Spleen (tissue), 7 donors: ENCODE results near the gene CCDC15.

ENCODE experiments used
- CTCF ChIP-seq, 11 experiments: fragments of 200-600 bp in 7 of 11; fragments of 450-650 bp in 4 of 11; sonication (generic) in 4 of 11; IDR thresholded peaks in 8 of 11; conservative IDR thresholded peaks in 3 of 11; 1 replicate in 7 of 11; 2 replicates in 4 of 11; pipeline versions ENCODE4 v1.4.0 to v1.8.0; 2016 to 2021; ENCODE audit warnings: antibody characterized with exemption in 11 of 11, inconsistent platforms in 4 of 11, mild to moderate bottlenecking in 1 of 11
- POLR2A ChIP-seq, 3 donors: fragments of 450-650 bp; IDR thresholded peaks; one replicate each; pipeline ENCODE4 v1.5.1; 2017; ENCODE audit warnings: antibody characterized with exemption in 3 of 3, mild to moderate bottlenecking in 1 of 3
- POLR2AphosphoS5 ChIP-seq, 3 donors: sonication (generic); formaldehyde crosslinking; IDR thresholded peaks; one replicate each; pipeline ENCODE4 v1.5.1; 2017; ENCODE audit warnings: antibody characterized with exemption in 3 of 3
- donor health status: DM: no; HTN: no; CAD: no; lungs with moderate emphysema.
- donor health status: DM: no; HTN: no; CAD: no.
- donor health status: DM: no; HTN: no; CAD: no.

- TF ChIP-seq CTCF (IDR thresholded peaks at IDR 0.05 in 8 of 11, conservative IDR thresholded peaks at IDR 0.05 in 3 of 11) (no peak), POLR2AphosphoS5 (IDR thresholded peaks at IDR 0.05) (no peak), POLR2A (IDR thresholded peaks at IDR 0.05) (no peak)
These were observed 103.7 kb downstream of the CCDC15 start for GRCh38 chr11:125057693-125058016.
